NB4 (cell line): ENCODE measurements around the gene VCPKMT.

Experiments used
- DNase-seq: peaks from one replicate; pipeline ENCODE4 v3.0.0; 2010; ENCODE audit warnings: low read depth
- H3K4me3 ChIP-seq: one replicate; pipeline ENCODE4 v1.5.1; 2011; ENCODE audit warnings: mild to moderate bottlenecking, low read depth, low read length, moderate library complexity
- MYC ChIP-seq: IDR thresholded peaks from 2 replicates; pipeline ENCODE4 v1.6.1; 2011; ENCODE audit warnings: low read depth, low read length
- POLR2A ChIP-seq: IDR thresholded peaks from 2 replicates; pipeline ENCODE4 v1.6.1; 2011; ENCODE audit warnings: mild to moderate bottlenecking; ENCODE audit not compliant: insufficient read length; ENCODE audit errors: extremely low read depth
- TF ChIP-seq, protein P1 (sequence below): IDR thresholded peaks from 2 replicates; pipeline ENCODE4 v1.6.1; 2011; ENCODE audit warnings: low read depth, low read length
- TF ChIP-seq, protein P2 (sequence below): IDR thresholded peaks from one replicate; pipeline ENCODE4 v1.5.1; 2012; ENCODE audit warnings: low read depth, low read length

The VCPKMT gene

DNA sequence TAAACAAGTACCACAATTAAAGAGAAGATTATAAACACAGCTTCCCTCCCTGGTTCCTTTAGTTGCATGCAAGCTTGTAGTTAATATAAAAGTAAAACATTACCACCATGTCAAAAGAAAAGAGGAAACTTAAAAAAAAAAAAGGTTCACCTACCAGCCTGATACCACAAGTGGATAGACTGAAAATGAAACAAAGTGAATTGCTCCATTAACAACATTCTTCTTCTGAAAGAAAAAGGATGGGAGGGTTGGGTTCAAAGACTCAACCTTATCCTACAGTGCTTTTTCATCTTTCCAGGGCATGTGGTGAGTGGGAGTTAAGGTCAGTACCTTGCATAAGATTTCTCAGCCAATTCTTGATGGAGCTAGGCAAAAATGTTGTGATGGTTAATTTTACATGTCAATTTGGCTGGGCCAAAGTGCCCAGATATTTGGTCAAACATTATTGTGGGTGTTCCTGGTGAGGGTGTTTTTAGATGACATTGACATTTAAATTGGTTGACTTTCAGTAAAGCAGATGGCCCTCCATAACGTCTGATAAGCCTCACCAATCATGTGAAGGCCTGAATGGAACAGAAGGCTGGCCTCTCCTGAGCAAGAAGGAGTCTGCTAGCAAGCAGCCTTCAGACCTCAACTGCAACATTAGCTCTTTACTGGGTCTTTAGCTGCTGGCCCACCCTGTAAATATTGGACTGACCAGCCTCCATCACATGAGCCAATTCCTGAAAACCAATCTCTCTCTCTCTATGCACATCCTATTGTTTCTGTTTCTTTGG is 28.8 kb downstream of the VCPKMT start:
- no peak for DNase-seq
- no peak overlapping the region for H3K4me3 ChIP-seq
- TF ChIP-seq, protein P1, sequence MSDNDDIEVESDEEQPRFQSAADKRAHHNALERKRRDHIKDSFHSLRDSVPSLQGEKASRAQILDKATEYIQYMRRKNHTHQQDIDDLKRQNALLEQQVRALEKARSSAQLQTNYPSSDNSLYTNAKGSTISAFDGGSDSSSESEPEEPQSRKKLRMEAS, result no peak
- TF ChIP-seq MYC (no peak), POLR2A (no peak)
- TF ChIP-seq, protein P2, sequence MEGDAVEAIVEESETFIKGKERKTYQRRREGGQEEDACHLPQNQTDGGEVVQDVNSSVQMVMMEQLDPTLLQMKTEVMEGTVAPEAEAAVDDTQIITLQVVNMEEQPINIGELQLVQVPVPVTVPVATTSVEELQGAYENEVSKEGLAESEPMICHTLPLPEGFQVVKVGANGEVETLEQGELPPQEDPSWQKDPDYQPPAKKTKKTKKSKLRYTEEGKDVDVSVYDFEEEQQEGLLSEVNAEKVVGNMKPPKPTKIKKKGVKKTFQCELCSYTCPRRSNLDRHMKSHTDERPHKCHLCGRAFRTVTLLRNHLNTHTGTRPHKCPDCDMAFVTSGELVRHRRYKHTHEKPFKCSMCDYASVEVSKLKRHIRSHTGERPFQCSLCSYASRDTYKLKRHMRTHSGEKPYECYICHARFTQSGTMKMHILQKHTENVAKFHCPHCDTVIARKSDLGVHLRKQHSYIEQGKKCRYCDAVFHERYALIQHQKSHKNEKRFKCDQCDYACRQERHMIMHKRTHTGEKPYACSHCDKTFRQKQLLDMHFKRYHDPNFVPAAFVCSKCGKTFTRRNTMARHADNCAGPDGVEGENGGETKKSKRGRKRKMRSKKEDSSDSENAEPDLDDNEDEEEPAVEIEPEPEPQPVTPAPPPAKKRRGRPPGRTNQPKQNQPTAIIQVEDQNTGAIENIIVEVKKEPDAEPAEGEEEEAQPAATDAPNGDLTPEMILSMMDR, result no peak

DNA sequence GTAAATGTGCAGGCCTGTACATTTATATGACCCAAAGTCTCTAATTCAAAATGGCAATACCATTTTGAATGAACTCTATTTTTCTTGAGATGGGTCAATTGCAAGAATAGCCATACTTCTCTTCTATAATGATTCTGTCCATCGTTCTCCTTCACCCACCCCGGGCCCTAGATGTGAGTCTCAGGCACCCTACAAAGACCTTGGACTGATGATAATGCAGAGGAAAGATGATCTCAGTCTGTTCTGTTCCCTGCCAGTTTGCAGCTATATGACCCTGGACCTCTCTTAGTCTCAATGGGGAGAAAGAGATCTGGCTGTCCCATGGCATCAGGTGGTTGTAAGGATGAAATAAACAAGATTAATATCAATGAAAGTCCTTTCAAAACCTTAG is 30.1 kb downstream of the VCPKMT start:
- DNase-seq, result no peak
- H3K4me3 ChIP-seq, result no peak overlapping the region
- TF ChIP-seq, protein P2, result no peak
- TF ChIP-seq POLR2A (no peak), MYC (no peak)
- TF ChIP-seq, protein P1, result no peak

DNA sequence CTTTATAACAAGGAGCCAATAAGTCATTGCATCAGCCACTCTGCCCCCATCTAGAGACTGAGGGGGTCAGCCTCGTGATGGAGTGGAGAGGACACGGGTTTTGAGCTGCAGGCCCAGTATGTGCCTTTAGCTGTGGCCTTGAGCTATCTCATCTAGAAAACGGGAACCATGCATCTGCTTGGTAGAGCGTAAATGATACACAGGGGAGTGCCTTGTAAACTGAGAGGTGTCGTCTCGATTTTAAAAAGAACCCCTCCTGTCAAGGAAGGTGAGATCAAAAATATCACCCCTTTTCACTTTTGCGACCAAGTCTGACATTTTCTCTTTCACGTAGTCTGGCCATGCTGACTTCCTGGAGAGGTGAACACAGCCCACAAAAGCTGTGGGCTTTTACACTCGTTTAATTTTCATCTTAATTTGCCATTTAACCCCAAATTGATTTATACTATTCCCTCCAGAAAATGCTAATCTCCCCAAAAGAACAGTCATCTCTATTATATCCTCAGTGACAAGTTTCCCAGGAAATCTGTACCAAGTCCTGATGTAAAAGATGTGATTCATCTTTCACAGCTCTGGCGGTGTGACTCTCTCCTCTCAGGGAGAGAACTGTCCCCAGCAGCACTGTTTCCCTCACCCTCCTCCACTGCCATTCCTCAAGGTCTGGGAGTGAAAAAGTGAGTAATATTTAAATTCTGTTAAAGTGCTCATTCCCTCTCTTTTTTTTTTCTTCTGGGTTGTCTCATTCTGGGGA is 30.6 kb downstream of the VCPKMT start:
- DNase-seq, result no peak

DNA sequence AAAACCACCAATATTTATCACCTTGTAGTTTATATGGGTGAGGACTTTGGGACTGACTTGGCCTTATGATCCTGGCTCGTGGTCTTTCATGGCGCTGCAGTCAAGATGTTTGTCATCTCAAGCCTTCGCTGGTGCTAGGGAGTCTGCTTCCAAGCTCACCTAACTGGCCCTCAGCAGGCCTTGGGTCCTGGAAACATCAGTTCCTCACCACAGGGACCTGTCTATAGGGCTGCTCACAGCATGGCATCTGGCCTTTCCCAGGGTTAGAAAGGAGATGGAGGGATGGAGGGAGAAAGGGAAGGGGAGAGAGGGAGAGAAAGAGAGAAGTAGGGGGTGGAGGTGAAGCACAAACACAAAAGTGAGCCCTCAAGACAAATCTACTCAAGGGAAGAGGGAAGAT is 31.7 kb downstream of the VCPKMT start:
- TF ChIP-seq MYC, result no peak
- TF ChIP-seq, protein P2, result no peak
- TF ChIP-seq, protein P1, result no peak
- no peak for TF ChIP-seq POLR2A
- H3K4me3 ChIP-seq, result no peak overlapping the region
- no peak for DNase-seq

More for the DNA sequence above, 30.6 kb downstream of the VCPKMT start:
- no peak overlapping the region for H3K4me3 ChIP-seq
- TF ChIP-seq, protein P1, result no peak
- TF ChIP-seq, protein P2, result no peak
- TF ChIP-seq MYC (no peak), POLR2A (no peak)

- H3K4me3 ChIP-seq, result no peak overlapping the region
- TF ChIP-seq, protein P2, result no peak
- no peak for TF ChIP-seq POLR2A
- TF ChIP-seq MYC, result no peak
- TF ChIP-seq, protein P1, result no peak
Observed at GRCh38 chr14:50083467-50084337, 32.7 kb downstream of the VCPKMT start.

More at GRCh38 chr14:50083467-50084337, 32.7 kb downstream of the VCPKMT start:
- DNase-seq, result no peak
